Hepatocyte (in vitro differentiated cells): ENCODE results near the gene ISL1.

Source experiments
- EZH2 ChIP-seq: fragments of 200-600 bp; sonication (generic); IDR thresholded peaks from 2 replicates; pipeline ENCODE4 v1.6.1; 2016; ENCODE audit warnings: antibody characterized with exemption, mild to moderate bottlenecking, borderline replicate concordance
- EZH2phosphoT487 ChIP-seq: fragments of 200-600 bp; sonication (generic); IDR thresholded peaks from one replicate; pipeline ENCODE4 v1.6.1; 2018; ENCODE audit warnings: antibody characterized with exemption, mild to moderate bottlenecking, low read depth, moderate library complexity; ENCODE audit not compliant: unreplicated experiment, severe bottlenecking
- TF ChIP-seq, protein P1 (sequence below): fragments of 200-600 bp; sonication (generic); IDR thresholded peaks from 2 replicates; pipeline ENCODE4 v1.5.1; 2016; ENCODE audit warnings: antibody characterized with exemption, mild to moderate bottlenecking; ENCODE audit not compliant: poor library complexity

DNA sequence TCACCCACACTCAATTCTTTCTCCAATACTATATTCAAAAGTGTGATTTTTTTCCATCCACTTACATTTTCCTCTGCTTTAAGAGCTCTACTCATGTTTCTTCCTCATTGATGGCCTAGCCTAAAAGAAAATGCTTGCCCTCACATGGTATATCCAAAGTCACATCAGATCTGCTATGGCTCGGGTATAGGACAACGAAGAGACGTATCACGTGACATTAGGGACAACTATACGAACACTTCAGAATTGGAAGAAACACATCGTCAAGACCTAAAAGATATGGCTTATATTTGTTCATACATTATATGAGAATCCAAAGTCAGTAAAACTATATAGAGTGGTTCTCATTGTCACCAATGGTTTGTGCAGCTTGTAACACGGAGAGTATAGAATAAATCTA lies 8.2 kb upstream of the ISL1 start:
- TF ChIP-seq, protein P1, sequence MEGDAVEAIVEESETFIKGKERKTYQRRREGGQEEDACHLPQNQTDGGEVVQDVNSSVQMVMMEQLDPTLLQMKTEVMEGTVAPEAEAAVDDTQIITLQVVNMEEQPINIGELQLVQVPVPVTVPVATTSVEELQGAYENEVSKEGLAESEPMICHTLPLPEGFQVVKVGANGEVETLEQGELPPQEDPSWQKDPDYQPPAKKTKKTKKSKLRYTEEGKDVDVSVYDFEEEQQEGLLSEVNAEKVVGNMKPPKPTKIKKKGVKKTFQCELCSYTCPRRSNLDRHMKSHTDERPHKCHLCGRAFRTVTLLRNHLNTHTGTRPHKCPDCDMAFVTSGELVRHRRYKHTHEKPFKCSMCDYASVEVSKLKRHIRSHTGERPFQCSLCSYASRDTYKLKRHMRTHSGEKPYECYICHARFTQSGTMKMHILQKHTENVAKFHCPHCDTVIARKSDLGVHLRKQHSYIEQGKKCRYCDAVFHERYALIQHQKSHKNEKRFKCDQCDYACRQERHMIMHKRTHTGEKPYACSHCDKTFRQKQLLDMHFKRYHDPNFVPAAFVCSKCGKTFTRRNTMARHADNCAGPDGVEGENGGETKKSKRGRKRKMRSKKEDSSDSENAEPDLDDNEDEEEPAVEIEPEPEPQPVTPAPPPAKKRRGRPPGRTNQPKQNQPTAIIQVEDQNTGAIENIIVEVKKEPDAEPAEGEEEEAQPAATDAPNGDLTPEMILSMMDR, result no peak
- no peak for TF ChIP-seq EZH2
- no peak for TF ChIP-seq EZH2phosphoT487
